ENCODE measurements around the gene ADM5. TPM values are rescaled to one million over a fixed set of nuclear protein-coding genes. Genes with fewer than 3 reads are reported as not detected.

ADM5 gene
- total RNA-seq, 1 experiment from 2014 or later, result 13.5 TPM

- Histone ChIP-seq H2BK120ac (ENCODE audit: low read depth, low read length, poor library complexity, severe bottlenecking) (no peak overlapping the region), H2AK5ac (ENCODE audit: insufficient read length, low read length) (no peak overlapping the region), H3K4me1 (ENCODE audit: insufficient read depth, low read length) (no peaks in the 10 kb centered on the region), H3K23me2 (ENCODE audit: insufficient read length, low read depth, low read length, poor library complexity, severe bottlenecking) (peaks cover 18% of the 10 kb centered on the region), H3K9me3 (ENCODE audit: control insufficient read depth, low read depth, low read length) (no peaks in the 10 kb centered on the region), H3K18ac (ENCODE audit: insufficient read length, low read depth, low read length) (no peak overlapping the region), H4K20me1 (ENCODE audit: control insufficient read depth, insufficient read depth, insufficient read length) (no peaks in the 10 kb centered on the region), H2AFZ (ENCODE audit: low read length) (no peak overlapping the region), H3K9ac (ENCODE audit: extremely low read depth, insufficient read length, low read length) (no peak overlapping the region), H4K5ac (ENCODE audit: insufficient read length, low read depth, low read length) (no peak overlapping the region), H3K79me1 (ENCODE audit: insufficient read depth, low read depth, low read length, poor library complexity, severe bottlenecking) (peaks cover 11% of the 10 kb centered on the region), H2BK20ac (ENCODE audit: low read depth, low read length, poor library complexity, severe bottlenecking) (no peak overlapping the region), H3K27me3 (ENCODE audit: insufficient read depth, low read length) (no peaks in the 10 kb centered on the region), H4K91ac (ENCODE audit: insufficient read length, low read depth, low read length) (no peak overlapping the region), H3K23ac (ENCODE audit: insufficient read length, low read depth, low read length) (no peak overlapping the region), H3K56ac (ENCODE audit: insufficient read length, low read depth, low read length) (no peak overlapping the region), H2BK5ac (ENCODE audit: insufficient read length, low read length) (no peak overlapping the region), H3T11ph (ENCODE audit: low read length) (no peak overlapping the region), H3K27ac (ENCODE audit: insufficient read length, low read depth, low read length) (no peak overlapping the region), H2BK15ac (ENCODE audit: low read depth, low read length) (no peak overlapping the region), H4K8ac (replicated peaks; ENCODE audit: insufficient read length, low read depth, low read length) (no peak overlapping the region), H3K79me2 (ENCODE audit: insufficient read depth, low read length) (peaks cover 5% of the 10 kb centered on the region; the same call in 1 of the 2 replicates), H3K14ac (ENCODE audit: insufficient read depth, low read length) (no peak overlapping the region), H2BK12ac (ENCODE audit: insufficient read length, low read depth, low read length) (no peak overlapping the region), H3K4ac (ENCODE audit: low read depth, low read length) (no peak overlapping the region), H3K4me2 (ENCODE audit: insufficient read depth, insufficient read length, low read length) (no peak overlapping the region)
- Mint-ChIP-seq H3K27me3 (ENCODE audit: low read depth) (peaks cover 3% of the 10 kb centered on the region), H3K4me1 (peaks cover 21 to 46% of the 10 kb centered on the region in 2 experiments), H3K36me3 (ENCODE audit: insufficient read depth in 1 of 3, low read depth in 3 of 3) (peaks cover 22 to 50% (median 43%) of the 10 kb centered on the region in 3 experiments; a peak in 6 of 7 replicates), H3K9me3 (peaks cover 0 to 1% of the 10 kb centered on the region in 2 experiments; a peak in 2 of 5 replicates), H3K4me3 (peak overlapping the region; percentile 99 to 100), H3K27ac (peak overlapping the region in 1 of 3 experiments; percentile 6; a peak in 1 of 7 replicates)
- no CpG with 5 or more reads among the region's 2 CpGs for WGBS (ENCODE audit: extremely low coverage, insufficient read length, low lambda C conversion rate)
- TF ChIP-seq CTCF (conservative IDR thresholded peaks at IDR 0.05), result no peak
- DNase-seq, result no peak
Measured at GRCh38 chr19:49667473-49667872, 21.9 kb upstream of the ADM5 start.

Measured in H9 (cell line).